ENCODE data around the gene FAM131A. TPM values are rescaled to one million over a fixed set of nuclear protein-coding genes. Genes with fewer than 3 reads are reported as not detected.

Gene FAM131A
- total and polyA plus RNA-seq, 2 donors: 15.9 to 31.0 TPM

DNA sequence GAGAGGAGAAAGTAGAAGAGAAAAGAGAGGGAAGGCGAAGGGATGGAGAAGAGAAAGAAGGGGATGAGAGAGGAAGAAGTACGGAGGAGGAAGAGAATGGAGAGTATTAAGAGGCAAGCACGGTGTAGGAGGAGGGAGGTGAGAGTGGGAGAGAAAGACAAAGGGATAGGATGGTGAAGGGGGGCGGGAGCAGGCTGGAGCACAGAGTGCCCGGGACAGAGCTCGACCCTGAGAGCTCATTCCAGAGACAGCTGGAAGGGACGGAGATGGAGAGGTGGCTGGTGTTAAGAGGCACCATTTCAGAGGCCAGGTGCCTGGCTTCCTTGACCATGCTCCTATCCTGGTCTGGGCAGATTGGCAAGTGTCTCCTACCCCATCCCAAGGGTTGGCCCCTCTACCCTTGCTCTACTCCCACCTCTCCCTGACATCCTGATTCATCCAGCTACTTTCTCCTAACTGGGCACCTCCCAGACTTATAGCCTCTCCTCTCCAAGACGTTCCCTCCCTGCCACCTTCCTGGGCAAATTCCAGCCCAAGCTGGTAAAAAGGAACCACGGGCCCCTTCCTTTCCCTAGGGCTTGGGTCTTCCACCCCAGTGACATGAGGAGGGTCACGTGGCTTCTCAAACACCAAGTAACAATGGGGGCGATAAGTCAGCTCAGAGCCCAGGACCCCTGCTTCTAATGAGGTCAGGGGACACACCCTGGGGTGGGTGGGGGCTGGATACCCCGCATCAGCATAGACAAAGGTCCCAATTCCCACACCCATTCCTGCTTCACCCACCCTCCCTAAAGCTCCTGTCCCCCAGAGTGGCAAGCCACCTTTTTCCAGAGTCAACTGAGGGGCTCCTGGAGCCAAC lies 22.9 kb downstream of the FAM131A start:
- H3K27ac ChIP-seq (ENCODE audit: low read depth): no peak overlapping the region
- H3K4me3 ChIP-seq (ENCODE audit: low read depth, low read length): peak overlapping the region; percentile 95
- 69% methylated on average over 12 of the region's 12 CpGs for WGBS
- peaks cover 3% of the 10 kb centered on the region for H3K4me1 ChIP-seq (ENCODE audit: insufficient read depth)
- H3K36me3 ChIP-seq (ENCODE audit: insufficient read depth): no peaks in the 10 kb centered on the region
- DNase-seq (ENCODE audit: extremely low spot score): no peak

DNA sequence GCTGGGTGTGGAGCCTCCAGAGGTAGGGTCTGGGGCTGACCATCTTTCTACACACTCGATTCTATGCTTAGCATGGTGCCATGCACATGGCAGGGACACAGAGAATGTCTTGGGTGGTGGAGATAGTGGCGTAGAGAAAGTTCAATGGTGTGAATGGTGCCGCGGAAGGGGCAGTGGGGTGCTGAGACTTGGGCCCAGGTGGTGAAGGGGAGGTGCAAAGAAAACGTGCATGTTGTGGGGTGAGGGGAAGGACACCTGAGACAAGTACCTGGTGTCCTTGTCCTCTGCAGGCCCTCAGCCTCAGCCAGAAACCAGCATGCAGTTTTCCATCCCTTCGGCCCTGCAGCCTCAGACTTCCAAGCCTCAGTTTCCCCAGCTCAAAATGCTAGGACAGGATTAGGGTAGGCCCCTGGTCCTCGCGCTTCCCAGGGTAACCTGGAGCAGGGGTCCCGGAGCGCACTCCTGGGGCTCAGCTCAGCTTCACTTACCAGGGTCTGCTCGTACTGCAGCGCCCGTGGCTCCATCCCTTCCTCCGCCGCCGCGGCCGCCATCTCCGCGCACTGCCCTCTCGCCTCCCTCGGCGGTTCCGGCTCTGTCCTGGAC lies 23.6 kb downstream of the FAM131A start:
- Histone ChIP-seq H3K27ac (ENCODE audit: low read depth) (peak overlapping the region; percentile 75), H3K36me3 (ENCODE audit: insufficient read depth) (no peaks in the 10 kb centered on the region), H3K4me1 (ENCODE audit: insufficient read depth) (peaks cover 3% of the 10 kb centered on the region), H3K4me3 (ENCODE audit: low read depth, low read length) (peak overlapping the region; percentile 95)
- no peak for DNase-seq (ENCODE audit: extremely low spot score)
- WGBS: 8% methylated on average over 24 of the region's 24 CpGs

GRCh38 chr3:184361532-184361931 lies 24.1 kb downstream of the FAM131A start, which contains the start of the genes CLCN2 and POLR2H:
Gene CLCN2 (minus strand): TSS chr3:184361605. CDS start chr3:184361479, 126 bp downstream.
Gene POLR2H (plus strand): TSS chr3:184361710. CDS start chr3:184363493, 1,783 bp downstream.
- H3K27ac ChIP-seq (ENCODE audit: low read depth): peak within 1 kb of the TSS; percentile 99
- under 1% methylated on average over 56 of the region's 56 CpGs for WGBS
- DNase-seq (ENCODE audit: extremely low spot score): no peak
- no peaks in the 10 kb centered on the region for H3K36me3 ChIP-seq (ENCODE audit: insufficient read depth)
- peaks cover 3% of the 10 kb centered on the region for H3K4me1 ChIP-seq (ENCODE audit: insufficient read depth)
- peak within 1 kb of the TSS; percentile 95 for H3K4me3 ChIP-seq (ENCODE audit: low read depth, low read length)

- peak overlapping the region; percentile 99 for H3K27ac ChIP-seq (ENCODE audit: low read depth)
- WGBS: under 1% methylated on average over 38 of the region's 38 CpGs
Observed at GRCh38 chr3:184361932-184362667, 24.7 kb downstream of the FAM131A start.

DNA sequence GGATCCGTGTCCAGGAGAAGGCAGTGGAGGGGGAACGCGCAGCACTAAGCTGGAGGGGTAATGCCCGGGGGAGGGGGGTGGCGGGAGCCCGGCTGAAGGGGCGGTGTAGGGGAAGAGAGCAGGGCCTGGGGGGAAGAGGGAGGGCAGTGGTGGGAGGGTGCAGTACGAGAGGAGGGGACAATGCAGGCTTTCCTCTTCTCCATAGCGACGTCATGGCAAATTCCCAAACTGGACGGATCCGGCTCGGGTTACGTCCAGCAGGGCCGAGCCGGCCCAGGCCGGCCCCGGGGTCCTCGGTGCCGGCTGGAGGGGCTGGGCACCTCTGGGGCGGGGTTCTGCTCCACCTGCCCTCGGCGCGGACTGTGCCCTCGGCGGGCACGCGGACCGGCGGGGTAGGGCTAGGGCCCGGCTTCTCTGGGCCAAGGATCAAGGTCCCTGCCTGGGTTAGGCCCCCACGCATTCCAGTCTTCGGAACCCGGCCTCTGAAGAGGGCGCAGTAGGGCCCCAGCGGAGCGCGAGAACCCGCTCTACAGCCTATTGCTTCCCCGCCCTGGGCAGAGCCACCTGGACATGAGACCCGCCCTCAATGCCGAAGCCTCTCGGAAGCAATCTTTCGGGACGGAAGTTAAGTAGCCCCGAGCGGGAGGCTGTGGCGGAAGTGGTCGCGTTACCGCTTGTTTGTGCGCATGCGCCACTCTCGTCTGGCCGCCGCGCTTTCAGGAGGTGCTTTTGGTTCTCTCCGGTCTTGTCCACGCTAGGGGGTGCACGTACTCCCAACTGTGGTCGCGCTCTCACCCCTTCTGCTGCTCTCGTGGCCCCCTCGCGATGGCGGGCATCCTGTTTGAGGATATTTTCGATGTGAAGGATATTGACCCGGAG lies 25.5 kb downstream of the FAM131A start:
- DNase-seq (ENCODE audit: extremely low spot score): peak; percentile 96
- Histone ChIP-seq H3K4me3 (ENCODE audit: low read depth, low read length) (peak overlapping the region; percentile 95), H3K36me3 (ENCODE audit: insufficient read depth) (no peaks in the 10 kb centered on the region), H3K4me1 (ENCODE audit: insufficient read depth) (peaks cover 3% of the 10 kb centered on the region), H3K27ac (ENCODE audit: low read depth) (peak overlapping the region; percentile 99)
- WGBS: under 1% methylated on average over 68 of the region's 68 CpGs

More at GRCh38 chr3:184361932-184362667, 24.7 kb downstream of the FAM131A start:
- no peaks in the 10 kb centered on the region for H3K36me3 ChIP-seq (ENCODE audit: insufficient read depth)
- peaks cover 3% of the 10 kb centered on the region for H3K4me1 ChIP-seq (ENCODE audit: insufficient read depth)
- H3K4me3 ChIP-seq (ENCODE audit: low read depth, low read length): peak overlapping the region; percentile 95
- no peak for DNase-seq (ENCODE audit: extremely low spot score)

- DNase-seq (ENCODE audit: extremely low spot score): no peak
- H3K36me3 ChIP-seq (ENCODE audit: insufficient read depth): peaks cover 3% of the 10 kb centered on the region
- no peak overlapping the region for H3K27ac ChIP-seq (ENCODE audit: low read depth)
- H3K4me3 ChIP-seq (ENCODE audit: low read depth, low read length): no peak overlapping the region
- WGBS: 85% methylated on average over 5 of the region's 5 CpGs
- H3K4me1 ChIP-seq (ENCODE audit: insufficient read depth): no peaks in the 10 kb centered on the region
Observed at GRCh38 chr3:184366619-184367289, 29.4 kb downstream of the FAM131A start.

DNA sequence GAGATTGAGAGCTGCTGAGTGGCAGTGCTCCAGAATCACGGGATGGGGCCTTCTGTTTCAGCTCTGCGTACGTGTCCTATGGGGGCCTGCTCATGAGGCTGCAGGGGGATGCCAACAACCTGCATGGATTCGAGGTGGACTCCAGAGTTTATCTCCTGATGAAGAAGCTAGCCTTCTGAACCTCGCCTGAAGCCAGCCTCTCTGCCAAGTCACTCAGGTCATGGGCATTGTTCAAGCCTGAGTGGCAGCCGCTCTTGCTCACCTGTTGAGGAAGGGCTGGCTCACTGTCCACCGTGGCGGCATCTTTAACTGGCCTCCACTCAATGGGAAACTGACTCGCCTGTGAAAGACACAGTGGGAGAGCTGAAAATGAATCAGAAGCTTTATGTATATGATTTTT lies 30.7 kb downstream of the FAM131A start:
- DNase-seq (ENCODE audit: extremely low spot score): no peak
- WGBS: 84% methylated on average over 9 of the region's 9 CpGs
- H3K36me3 ChIP-seq (ENCODE audit: insufficient read depth): peaks cover 3% of the 10 kb centered on the region
- no peaks in the 10 kb centered on the region for H3K4me1 ChIP-seq (ENCODE audit: insufficient read depth)
- no peak overlapping the region for H3K27ac ChIP-seq (ENCODE audit: low read depth)
- H3K4me3 ChIP-seq (ENCODE audit: low read depth, low read length): no peak overlapping the region

GRCh38 chr3:184368586-184369183 lies 31.3 kb downstream of the FAM131A start:
- H3K4me3 ChIP-seq (ENCODE audit: low read depth, low read length): no peak overlapping the region
- no peak for DNase-seq (ENCODE audit: extremely low spot score)
- H3K36me3 ChIP-seq (ENCODE audit: insufficient read depth): peaks cover 3% of the 10 kb centered on the region
- no peaks in the 10 kb centered on the region for H3K4me1 ChIP-seq (ENCODE audit: insufficient read depth)
- WGBS: 60% methylated on average over 3 of the region's 3 CpGs
- H3K27ac ChIP-seq (ENCODE audit: low read depth): no peak overlapping the region

DNA sequence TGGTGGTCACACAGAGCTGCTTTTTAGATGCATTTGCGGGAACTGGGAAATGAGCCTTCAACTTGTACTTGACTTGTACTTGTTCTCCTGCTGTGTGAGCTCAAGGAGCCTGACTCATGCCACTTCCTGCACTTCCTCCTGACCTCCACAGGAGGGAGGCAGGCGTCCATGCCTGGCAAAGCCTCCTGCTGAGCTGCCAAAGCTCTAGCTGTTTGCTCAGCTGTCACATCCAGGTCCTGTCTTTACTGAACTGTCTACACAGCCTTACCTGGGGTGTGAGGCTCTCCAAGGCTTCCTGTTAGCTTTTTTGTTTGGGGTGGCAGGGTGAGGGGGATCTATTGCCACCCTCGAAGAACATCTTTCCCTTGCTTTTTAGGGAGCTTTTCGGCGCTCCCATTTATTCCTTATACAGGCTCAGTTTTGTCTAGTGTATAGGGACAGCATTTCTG lies 34.2 kb downstream of the FAM131A start:
- DNase-seq (ENCODE audit: extremely low spot score): peak; percentile 46
- WGBS: 49% methylated on average over 5 of the region's 5 CpGs
- H3K4me3 ChIP-seq (ENCODE audit: low read depth, low read length): no peak overlapping the region
- peaks cover 3% of the 10 kb centered on the region for H3K36me3 ChIP-seq (ENCODE audit: insufficient read depth)
- H3K4me1 ChIP-seq (ENCODE audit: insufficient read depth): no peaks in the 10 kb centered on the region
- H3K27ac ChIP-seq (ENCODE audit: low read depth): no peak overlapping the region

- peaks cover 3% of the 10 kb centered on the region for H3K36me3 ChIP-seq (ENCODE audit: insufficient read depth)
- no peak overlapping the region for H3K4me3 ChIP-seq (ENCODE audit: low read depth, low read length)
- no peaks in the 10 kb centered on the region for H3K4me1 ChIP-seq (ENCODE audit: insufficient read depth)
- H3K27ac ChIP-seq (ENCODE audit: low read depth): no peak overlapping the region
- WGBS: 79% methylated on average over 8 of the region's 8 CpGs
- DNase-seq (ENCODE audit: extremely low spot score): no peak
Observed at GRCh38 chr3:184372296-184372821, 35.0 kb downstream of the FAM131A start.

DNA sequence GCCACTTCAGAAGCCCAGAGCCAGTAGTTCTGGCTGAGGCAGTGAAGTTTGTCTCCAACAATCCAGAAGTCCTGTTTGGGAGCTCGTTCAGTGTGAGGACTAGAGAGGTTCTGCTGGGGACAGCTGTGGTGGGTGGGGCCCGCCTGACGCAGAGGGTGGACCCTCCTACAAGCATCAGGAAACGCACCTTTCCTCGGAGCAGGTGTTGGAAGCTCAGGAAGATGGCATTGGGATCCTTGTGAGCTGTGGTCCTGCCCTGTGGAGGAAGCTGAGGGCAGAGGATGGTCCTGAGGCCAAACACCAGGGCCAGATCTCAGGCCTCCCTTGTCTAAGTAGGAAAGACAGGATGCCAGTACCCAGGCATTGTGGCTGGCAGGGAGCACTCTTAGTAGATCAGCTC lies 35.5 kb downstream of the FAM131A start:
- H3K36me3 ChIP-seq (ENCODE audit: insufficient read depth): peaks cover 3% of the 10 kb centered on the region
- no peak overlapping the region for H3K4me3 ChIP-seq (ENCODE audit: low read depth, low read length)
- H3K27ac ChIP-seq (ENCODE audit: low read depth): no peak overlapping the region
- no peaks in the 10 kb centered on the region for H3K4me1 ChIP-seq (ENCODE audit: insufficient read depth)
- 70% methylated on average over 5 of the region's 5 CpGs for WGBS
- no peak for DNase-seq (ENCODE audit: extremely low spot score)

DNA sequence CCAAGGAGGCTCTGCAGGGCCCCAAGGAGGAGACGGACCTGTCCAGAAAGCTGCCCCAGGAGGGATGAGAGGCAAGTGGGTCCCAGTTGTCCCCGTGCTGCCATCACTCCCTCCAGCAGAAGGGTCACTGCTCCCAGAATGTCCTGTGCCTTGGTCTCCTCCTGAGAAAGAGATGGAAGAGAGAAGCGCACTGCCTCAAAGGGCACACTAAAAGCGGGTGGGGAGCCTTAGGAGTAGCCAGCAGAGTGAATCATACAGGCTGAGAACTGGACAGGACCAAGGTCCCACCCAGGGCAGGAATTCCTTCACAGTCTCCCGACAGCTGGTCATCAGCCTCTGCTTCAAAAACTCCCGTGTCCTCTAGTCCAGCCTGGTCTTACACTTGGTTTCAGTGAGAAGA lies 36.0 kb downstream of the FAM131A start:
- H3K4me1 ChIP-seq (ENCODE audit: insufficient read depth): no peaks in the 10 kb centered on the region
- H3K36me3 ChIP-seq (ENCODE audit: insufficient read depth): no peaks in the 10 kb centered on the region
- H3K27ac ChIP-seq (ENCODE audit: low read depth): no peak overlapping the region
- DNase-seq (ENCODE audit: extremely low spot score): no peak
- H3K4me3 ChIP-seq (ENCODE audit: low read depth, low read length): no peak overlapping the region
- 63% methylated on average over 6 of the region's 6 CpGs for WGBS
